ENCODE measurements around the gene DIPK1C.

- TF ChIP-seq TCF7L2 (IDR thresholded peaks at IDR 0.05; ENCODE audit: borderline replicate concordance, extremely low read depth, insufficient read depth, insufficient read length) (no peak), POLR2AphosphoS5 (IDR thresholded peaks at IDR 0.05; ENCODE audit: low read depth, low read length) (no peak), ZNF274 (IDR thresholded peaks at IDR 0.05; ENCODE audit: low read depth, low read length) (no peak), CTCF (IDR thresholded peaks at IDR 0.05 in 2 of 3, conservative IDR thresholded peaks at IDR 0.05 in 1 of 3; ENCODE audit: borderline replicate concordance in 1 of 3, insufficient read depth in 1 of 3, low read depth in 2 of 3, low read length in 2 of 3) (no peak), YY1 (IDR thresholded peaks at IDR 0.05; ENCODE audit: extremely low read depth, insufficient replicate concordance, low read depth, low read length) (no peak), POLR2A (IDR thresholded peaks at IDR 0.05; ENCODE audit: borderline replicate concordance, extremely low read depth, insufficient read depth, insufficient read length) (no peak), JUND (IDR thresholded peaks at IDR 0.05) (no peak), ZFX (IDR thresholded peaks at IDR 0.05) (no peak), RAD21 (IDR thresholded peaks at IDR 0.05; ENCODE audit: low read depth) (no peak), SP1 (IDR thresholded peaks at IDR 0.05; ENCODE audit: low read depth) (no peak), EZH2 (IDR thresholded peaks at IDR 0.05) (no peak), CEBPB (IDR thresholded peaks at IDR 0.05; ENCODE audit: low read depth) (no peak)
- TF ChIP-seq, protein P1, sequence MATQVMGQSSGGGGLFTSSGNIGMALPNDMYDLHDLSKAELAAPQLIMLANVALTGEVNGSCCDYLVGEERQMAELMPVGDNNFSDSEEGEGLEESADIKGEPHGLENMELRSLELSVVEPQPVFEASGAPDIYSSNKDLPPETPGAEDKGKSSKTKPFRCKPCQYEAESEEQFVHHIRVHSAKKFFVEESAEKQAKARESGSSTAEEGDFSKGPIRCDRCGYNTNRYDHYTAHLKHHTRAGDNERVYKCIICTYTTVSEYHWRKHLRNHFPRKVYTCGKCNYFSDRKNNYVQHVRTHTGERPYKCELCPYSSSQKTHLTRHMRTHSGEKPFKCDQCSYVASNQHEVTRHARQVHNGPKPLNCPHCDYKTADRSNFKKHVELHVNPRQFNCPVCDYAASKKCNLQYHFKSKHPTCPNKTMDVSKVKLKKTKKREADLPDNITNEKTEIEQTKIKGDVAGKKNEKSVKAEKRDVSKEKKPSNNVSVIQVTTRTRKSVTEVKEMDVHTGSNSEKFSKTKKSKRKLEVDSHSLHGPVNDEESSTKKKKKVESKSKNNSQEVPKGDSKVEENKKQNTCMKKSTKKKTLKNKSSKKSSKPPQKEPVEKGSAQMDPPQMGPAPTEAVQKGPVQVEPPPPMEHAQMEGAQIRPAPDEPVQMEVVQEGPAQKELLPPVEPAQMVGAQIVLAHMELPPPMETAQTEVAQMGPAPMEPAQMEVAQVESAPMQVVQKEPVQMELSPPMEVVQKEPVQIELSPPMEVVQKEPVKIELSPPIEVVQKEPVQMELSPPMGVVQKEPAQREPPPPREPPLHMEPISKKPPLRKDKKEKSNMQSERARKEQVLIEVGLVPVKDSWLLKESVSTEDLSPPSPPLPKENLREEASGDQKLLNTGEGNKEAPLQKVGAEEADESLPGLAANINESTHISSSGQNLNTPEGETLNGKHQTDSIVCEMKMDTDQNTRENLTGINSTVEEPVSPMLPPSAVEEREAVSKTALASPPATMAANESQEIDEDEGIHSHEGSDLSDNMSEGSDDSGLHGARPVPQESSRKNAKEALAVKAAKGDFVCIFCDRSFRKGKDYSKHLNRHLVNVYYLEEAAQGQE (IDR thresholded peaks at IDR 0.05; ENCODE audit: low read depth) = no peak
- TF ChIP-seq, protein P2, sequence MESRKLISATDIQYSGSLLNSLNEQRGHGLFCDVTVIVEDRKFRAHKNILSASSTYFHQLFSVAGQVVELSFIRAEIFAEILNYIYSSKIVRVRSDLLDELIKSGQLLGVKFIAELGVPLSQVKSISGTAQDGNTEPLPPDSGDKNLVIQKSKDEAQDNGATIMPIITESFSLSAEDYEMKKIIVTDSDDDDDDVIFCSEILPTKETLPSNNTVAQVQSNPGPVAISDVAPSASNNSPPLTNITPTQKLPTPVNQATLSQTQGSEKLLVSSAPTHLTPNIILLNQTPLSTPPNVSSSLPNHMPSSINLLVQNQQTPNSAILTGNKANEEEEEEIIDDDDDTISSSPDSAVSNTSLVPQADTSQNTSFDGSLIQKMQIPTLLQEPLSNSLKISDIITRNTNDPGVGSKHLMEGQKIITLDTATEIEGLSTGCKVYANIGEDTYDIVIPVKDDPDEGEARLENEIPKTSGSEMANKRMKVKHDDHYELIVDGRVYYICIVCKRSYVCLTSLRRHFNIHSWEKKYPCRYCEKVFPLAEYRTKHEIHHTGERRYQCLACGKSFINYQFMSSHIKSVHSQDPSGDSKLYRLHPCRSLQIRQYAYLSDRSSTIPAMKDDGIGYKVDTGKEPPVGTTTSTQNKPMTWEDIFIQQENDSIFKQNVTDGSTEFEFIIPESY (IDR thresholded peaks at IDR 0.05; ENCODE audit: extremely low read depth, insufficient replicate concordance, low read length) = no peak
Observed at GRCh38 chr18:74506448-74507084, 49.5 kb upstream of the DIPK1C start.
